Measurements from ENCODE around the gene TOMM34. TPM values are rescaled to one million over a fixed set of nuclear protein-coding genes. Genes with fewer than 3 reads are reported as not detected.

Gene TOMM34
- total RNA-seq, 1 donor from 2014 or later, result 16.0 TPM

DNA sequence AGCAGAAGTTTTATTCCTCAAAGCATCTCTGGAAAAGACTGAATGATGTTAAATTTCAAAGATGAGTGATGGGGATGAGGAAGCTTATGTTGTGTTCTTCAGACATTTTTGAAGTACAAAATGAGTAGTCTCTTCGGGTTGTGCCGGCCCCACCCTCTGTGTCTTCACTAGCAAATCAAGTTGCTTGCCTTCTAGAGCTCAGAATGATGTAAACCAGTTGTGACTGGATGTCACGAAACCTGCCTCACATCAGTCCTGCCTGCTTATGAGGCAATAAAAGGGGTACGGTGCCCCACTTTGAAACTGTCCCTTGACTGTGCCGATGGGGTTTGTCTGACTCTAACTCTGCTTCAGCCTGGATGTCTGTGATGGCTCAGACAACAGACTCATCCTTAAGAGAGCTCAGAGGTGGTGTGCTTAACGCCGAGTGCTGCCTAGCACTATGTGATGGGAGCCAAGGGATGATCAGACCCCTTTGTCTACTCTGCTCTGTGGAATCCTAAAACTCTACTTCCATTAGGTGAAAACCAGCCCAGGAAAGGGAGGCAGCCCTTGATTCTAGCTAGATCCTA is 19.0 kb downstream of the TOMM34 start:
- no peak for DNase-seq
- intact Hi-C loops (cut with DNase I), result no loop called here
- Histone ChIP-seq H3K27me3 (no peaks in the 10 kb centered on the region), H3K4me3 (no peak overlapping the region), H3K36me3 (peaks cover 64% of the 10 kb centered on the region), H3K9me3 (no peaks in the 10 kb centered on the region), H3K4me1 (no peaks in the 10 kb centered on the region), H3K27ac (no peak overlapping the region)
- TF ChIP-seq, protein P1, sequence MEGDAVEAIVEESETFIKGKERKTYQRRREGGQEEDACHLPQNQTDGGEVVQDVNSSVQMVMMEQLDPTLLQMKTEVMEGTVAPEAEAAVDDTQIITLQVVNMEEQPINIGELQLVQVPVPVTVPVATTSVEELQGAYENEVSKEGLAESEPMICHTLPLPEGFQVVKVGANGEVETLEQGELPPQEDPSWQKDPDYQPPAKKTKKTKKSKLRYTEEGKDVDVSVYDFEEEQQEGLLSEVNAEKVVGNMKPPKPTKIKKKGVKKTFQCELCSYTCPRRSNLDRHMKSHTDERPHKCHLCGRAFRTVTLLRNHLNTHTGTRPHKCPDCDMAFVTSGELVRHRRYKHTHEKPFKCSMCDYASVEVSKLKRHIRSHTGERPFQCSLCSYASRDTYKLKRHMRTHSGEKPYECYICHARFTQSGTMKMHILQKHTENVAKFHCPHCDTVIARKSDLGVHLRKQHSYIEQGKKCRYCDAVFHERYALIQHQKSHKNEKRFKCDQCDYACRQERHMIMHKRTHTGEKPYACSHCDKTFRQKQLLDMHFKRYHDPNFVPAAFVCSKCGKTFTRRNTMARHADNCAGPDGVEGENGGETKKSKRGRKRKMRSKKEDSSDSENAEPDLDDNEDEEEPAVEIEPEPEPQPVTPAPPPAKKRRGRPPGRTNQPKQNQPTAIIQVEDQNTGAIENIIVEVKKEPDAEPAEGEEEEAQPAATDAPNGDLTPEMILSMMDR (IDR thresholded peaks at IDR 0.05), result no peak
- no peak for ATAC-seq

DNA sequence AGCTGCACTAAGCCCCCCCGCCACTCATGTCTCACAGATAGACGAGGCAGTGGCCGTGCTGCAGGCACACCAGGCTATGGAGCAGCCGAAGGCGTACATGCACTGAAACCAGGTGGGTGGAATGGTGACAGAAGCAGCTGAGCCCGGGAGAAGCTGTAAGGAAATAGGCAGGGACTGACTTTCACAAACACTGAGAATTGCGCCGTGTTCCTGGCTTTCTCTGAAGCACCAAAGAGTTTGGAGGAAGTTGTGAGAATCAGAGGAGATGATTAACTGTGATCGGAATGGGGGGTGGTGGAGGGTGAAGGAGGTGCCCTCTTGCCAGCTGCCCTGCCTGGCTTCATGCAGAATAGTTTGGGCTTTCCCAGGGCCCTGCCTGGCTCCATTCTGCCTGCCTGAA is 21.6 kb downstream of the TOMM34 start:
- TF ChIP-seq, protein P1 (IDR thresholded peaks at IDR 0.05), result no peak
- DNase-seq, result no peak
- peaks cover 38% of the 10 kb centered on the region for H3K36me3 ChIP-seq

DNA sequence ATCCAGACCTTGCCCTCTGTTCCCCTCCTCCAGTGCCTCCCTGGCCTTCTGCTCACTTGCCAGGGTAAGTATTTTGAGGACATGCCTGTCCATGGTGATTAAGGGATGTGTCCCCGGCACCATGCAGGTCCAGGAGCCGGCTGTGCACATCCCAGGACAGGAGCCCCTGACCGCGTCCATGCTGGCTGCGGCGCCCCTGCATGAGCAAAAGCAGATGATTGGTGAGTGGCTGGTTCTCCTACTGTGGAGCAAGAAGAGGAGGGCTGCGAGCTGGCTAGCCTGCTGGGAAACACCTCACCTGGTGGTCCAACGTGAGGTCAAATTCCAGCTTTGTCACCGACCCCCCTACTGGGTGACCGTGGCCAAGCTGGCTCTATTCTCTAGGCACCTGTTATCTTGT is 23.7 kb downstream of the TOMM34 start:
- peaks cover 17% of the 10 kb centered on the region for H3K36me3 ChIP-seq

More for the DNA sequence above, 21.6 kb downstream of the TOMM34 start:
- no peaks in the 10 kb centered on the region for H3K4me1 ChIP-seq
- no peaks in the 10 kb centered on the region for H3K27me3 ChIP-seq
- no peaks in the 10 kb centered on the region for H3K9me3 ChIP-seq
- intact Hi-C loops (cut with DNase I), result no loop called here
- no peak overlapping the region for H3K27ac ChIP-seq
- H3K4me3 ChIP-seq, result no peak overlapping the region
- ATAC-seq, result no peak

DNA sequence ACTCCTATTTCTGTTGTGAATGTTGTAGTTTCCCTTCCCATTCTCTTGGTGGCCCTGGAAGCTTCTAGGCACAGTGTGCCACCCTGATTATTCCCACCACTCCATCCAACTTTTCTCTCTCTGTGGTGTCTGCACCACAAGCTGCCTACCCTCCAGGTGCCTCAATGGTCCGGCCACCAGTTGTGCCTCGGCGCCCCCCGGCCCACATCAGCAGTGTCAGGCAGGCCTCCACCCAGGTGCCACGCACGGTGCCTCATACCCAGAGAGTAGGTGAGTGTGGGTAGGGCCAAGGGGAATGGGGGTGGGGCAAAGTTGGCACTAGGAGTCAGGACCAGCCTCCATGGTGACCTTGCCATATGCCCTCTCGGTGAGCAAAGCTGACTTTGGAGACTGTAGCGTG is 27.3 kb downstream of the TOMM34 start:
- H3K4me3 ChIP-seq, result no peak overlapping the region
- H3K36me3 ChIP-seq, result no peaks in the 10 kb centered on the region
- intact Hi-C loops (cut with DNase I), result no loop called here
- H3K4me1 ChIP-seq, result no peaks in the 10 kb centered on the region
- peak; percentile 22 for ATAC-seq
- no peaks in the 10 kb centered on the region for H3K9me3 ChIP-seq
- no peak overlapping the region for H3K27ac ChIP-seq
- TF ChIP-seq, protein P1 (IDR thresholded peaks at IDR 0.05), result no peak
- no peak for DNase-seq
- no peaks in the 10 kb centered on the region for H3K27me3 ChIP-seq

More for the DNA sequence above, 23.7 kb downstream of the TOMM34 start:
- intact Hi-C loops (cut with DNase I), result no loop called here
- H3K4me1 ChIP-seq, result no peaks in the 10 kb centered on the region
- no peaks in the 10 kb centered on the region for H3K9me3 ChIP-seq
- TF ChIP-seq, protein P1 (IDR thresholded peaks at IDR 0.05), result no peak
- DNase-seq (no peak), ATAC-seq (no peak)
- no peak overlapping the region for H3K4me3 ChIP-seq
- no peak overlapping the region for H3K27ac ChIP-seq
- H3K27me3 ChIP-seq, result no peaks in the 10 kb centered on the region

DNA sequence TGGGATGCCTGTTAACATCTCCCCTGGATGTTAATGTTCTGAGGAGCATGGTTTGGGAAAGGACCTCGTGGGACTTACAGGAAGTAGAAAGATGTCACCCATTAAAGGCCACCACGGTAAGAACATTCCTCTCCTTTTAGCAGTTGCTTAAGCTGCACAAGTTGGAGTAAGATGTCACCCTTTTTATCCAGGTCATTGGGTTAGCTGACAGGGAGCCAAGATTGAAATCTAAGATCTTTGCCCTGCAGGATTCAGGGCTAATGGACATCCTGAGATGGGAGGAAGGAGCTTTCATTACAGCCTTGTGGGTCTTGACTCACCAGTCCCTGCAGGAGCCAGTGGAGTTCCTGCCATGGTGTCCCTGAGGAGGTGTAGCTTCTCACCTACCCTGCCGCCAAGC is 28.3 kb downstream of the TOMM34 start:
- DNase-seq, result no peak
- TF ChIP-seq, protein P1 (IDR thresholded peaks at IDR 0.05), result no peak
- H3K27ac ChIP-seq, result no peak overlapping the region
- intact Hi-C loops (cut with DNase I), result no loop called here
- no peaks in the 10 kb centered on the region for H3K36me3 ChIP-seq
- H3K4me1 ChIP-seq, result no peaks in the 10 kb centered on the region
- no peak for ATAC-seq
- no peaks in the 10 kb centered on the region for H3K27me3 ChIP-seq
- H3K4me3 ChIP-seq, result no peak overlapping the region
- no peaks in the 10 kb centered on the region for H3K9me3 ChIP-seq

Data from upper lobe of right lung (tissue), 1 donor.